ENCODE results near the gene GALNT7. TPM values are rescaled to one million over a fixed set of nuclear protein-coding genes. Genes with fewer than 3 reads are reported as not detected.

The GALNT7 gene
- total RNA-seq, 1 donor from 2014 or later, result 33.1 TPM

GRCh38 chr4:173316060-173316459 is 147.4 kb downstream of the GALNT7 start:
- no peak for DNase-seq (ENCODE audit: low spot score)
- Mint-ChIP-seq H3K4me1 (ENCODE audit: low read depth) (peaks cover 8% of the 10 kb centered on the region), H3K36me3 (ENCODE audit: low read depth) (peaks cover 14% of the 10 kb centered on the region), H3K27ac (no peak overlapping the region), H3K9me3 (no peaks in the 10 kb centered on the region), H3K4me3 (ENCODE audit: low read depth) (no peak overlapping the region), H3K27me3 (ENCODE audit: low read depth) (no peaks in the 10 kb centered on the region)
- intact Hi-C loops (cut with micrococcal nuclease), result no loop called here

- H3K27ac Mint-ChIP-seq, result no peak overlapping the region
- peaks cover 8% of the 10 kb centered on the region for H3K4me1 Mint-ChIP-seq (ENCODE audit: low read depth)
- no peaks in the 10 kb centered on the region for H3K27me3 Mint-ChIP-seq (ENCODE audit: low read depth)
- no peak overlapping the region for H3K4me3 Mint-ChIP-seq (ENCODE audit: low read depth)
- intact Hi-C loops (cut with micrococcal nuclease), result no loop called here
- DNase-seq (ENCODE audit: low spot score), result no peak
- H3K9me3 Mint-ChIP-seq, result no peaks in the 10 kb centered on the region
- peaks cover 12% of the 10 kb centered on the region for H3K36me3 Mint-ChIP-seq (ENCODE audit: low read depth)
These were observed 148.4 kb downstream of the GALNT7 start for GRCh38 chr4:173317004-173317403.

DNA sequence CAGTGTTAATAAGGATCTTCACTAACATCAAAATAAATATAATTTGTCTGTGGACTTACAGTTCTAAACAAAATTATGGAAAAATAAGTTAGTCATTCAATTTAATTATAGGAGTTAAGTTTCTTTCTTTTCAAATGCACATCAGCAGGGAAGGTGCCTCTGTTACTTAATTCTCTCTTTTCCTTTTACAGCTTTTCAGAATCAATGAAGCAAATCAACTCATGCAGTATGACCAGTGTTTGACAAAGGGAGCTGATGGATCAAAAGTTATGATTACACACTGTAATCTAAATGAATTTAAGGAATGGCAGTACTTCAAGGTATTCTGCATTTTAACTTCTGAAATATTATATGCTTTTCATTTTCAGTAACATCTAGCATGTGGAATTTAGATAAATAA is 149.6 kb downstream of the GALNT7 start:
- Mint-ChIP-seq H3K4me3 (ENCODE audit: low read depth) (no peak overlapping the region), H3K9me3 (no peaks in the 10 kb centered on the region), H3K4me1 (ENCODE audit: low read depth) (peaks cover 6% of the 10 kb centered on the region), H3K36me3 (ENCODE audit: low read depth) (peaks cover 9% of the 10 kb centered on the region), H3K27me3 (ENCODE audit: low read depth) (no peaks in the 10 kb centered on the region), H3K27ac (no peak overlapping the region)
- no peak for DNase-seq (ENCODE audit: low spot score)
- intact Hi-C loops (cut with micrococcal nuclease), result loop anchor here (2.0 kb wide), 2 partner anchors 17 to 177 kb away; partner anchors contain the start of gene HMGB2

GRCh38 chr4:173318648-173319211 is 150.1 kb downstream of the GALNT7 start:
- Mint-ChIP-seq H3K4me1 (ENCODE audit: low read depth) (peaks cover 6% of the 10 kb centered on the region), H3K36me3 (ENCODE audit: low read depth) (peaks cover 9% of the 10 kb centered on the region), H3K27me3 (ENCODE audit: low read depth) (no peaks in the 10 kb centered on the region), H3K27ac (no peak overlapping the region), H3K4me3 (ENCODE audit: low read depth) (no peak overlapping the region), H3K9me3 (no peaks in the 10 kb centered on the region)
- no peak for DNase-seq (ENCODE audit: low spot score)
- intact Hi-C loops (cut with micrococcal nuclease), result loop anchor here (1.0 to 2.0 kb wide), 3 partner anchors 16 to 176 kb away; partner anchors contain the start of gene HMGB2

DNA sequence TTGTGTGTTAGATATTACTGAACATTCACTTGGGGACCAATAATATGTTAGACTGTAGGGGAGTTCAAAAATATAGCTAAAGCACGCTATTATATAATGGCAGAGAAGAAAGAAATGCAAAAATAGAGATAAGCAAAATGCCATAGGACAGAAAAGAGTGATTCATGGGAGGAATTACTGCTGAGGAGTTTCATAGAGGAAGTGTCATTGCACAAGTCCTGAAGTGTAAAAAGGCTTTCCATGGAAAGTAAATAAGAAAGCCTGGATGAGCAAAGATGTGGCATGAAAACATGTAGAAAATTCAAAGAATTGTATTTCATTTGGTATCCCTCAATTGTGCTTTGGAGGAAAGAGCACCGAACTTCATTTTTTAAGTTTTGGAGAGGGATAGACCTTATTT is 151.1 kb downstream of the GALNT7 start:
- Mint-ChIP-seq H3K27ac (no peak overlapping the region), H3K9me3 (no peaks in the 10 kb centered on the region), H3K4me3 (ENCODE audit: low read depth) (no peak overlapping the region), H3K27me3 (ENCODE audit: low read depth) (no peaks in the 10 kb centered on the region), H3K36me3 (ENCODE audit: low read depth) (peaks cover 9% of the 10 kb centered on the region), H3K4me1 (ENCODE audit: low read depth) (peaks cover 6% of the 10 kb centered on the region)
- no peak for DNase-seq (ENCODE audit: low spot score)
- intact Hi-C loops (cut with micrococcal nuclease), result loop anchor here (1.0 to 2.0 kb wide), 3 partner anchors 15 to 175 kb away; partner anchors contain the start of gene HMGB2

DNA sequence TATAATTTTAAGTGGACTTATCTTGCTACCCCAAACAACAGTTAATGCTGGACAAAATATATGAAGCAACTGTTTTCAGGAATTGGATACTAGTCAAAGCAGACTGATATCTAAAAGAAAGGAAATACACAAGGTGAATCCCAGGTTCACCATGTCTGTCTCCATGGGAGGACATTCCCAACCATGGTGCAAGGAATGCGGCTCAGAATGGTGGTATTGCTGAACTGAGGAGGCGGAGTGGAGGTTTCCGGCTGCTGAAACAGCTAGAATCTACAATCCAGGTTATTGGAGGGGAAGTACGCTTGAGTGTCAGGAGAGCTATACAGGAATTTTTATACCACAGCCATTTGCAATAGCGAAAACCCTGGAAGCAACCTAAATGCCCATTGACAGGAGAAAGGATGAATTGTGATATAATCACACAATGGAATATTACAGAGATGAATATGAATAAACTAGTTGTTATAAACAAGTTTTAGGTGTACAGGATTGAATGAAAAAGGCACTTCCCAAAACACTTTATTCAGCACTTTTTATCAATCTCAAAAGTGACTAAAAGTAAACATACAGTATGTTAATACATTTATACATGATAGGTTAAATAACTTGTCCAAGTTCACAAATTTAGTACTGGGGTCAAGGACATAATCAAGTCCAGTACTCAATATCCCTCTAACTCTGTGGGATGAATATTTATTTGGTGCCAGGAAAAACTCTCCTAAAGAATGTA is 156.6 kb downstream of the GALNT7 start:
- Mint-ChIP-seq H3K27me3 (ENCODE audit: low read depth) (no peaks in the 10 kb centered on the region), H3K9me3 (no peaks in the 10 kb centered on the region), H3K4me3 (ENCODE audit: low read depth) (no peak overlapping the region), H3K36me3 (ENCODE audit: low read depth) (peaks cover 43% of the 10 kb centered on the region), H3K27ac (peak overlapping the region; percentile 42), H3K4me1 (ENCODE audit: low read depth) (peaks cover 10% of the 10 kb centered on the region)
- intact Hi-C loops (cut with micrococcal nuclease), result no loop called here
- no peak for DNase-seq (ENCODE audit: low spot score)

DNA sequence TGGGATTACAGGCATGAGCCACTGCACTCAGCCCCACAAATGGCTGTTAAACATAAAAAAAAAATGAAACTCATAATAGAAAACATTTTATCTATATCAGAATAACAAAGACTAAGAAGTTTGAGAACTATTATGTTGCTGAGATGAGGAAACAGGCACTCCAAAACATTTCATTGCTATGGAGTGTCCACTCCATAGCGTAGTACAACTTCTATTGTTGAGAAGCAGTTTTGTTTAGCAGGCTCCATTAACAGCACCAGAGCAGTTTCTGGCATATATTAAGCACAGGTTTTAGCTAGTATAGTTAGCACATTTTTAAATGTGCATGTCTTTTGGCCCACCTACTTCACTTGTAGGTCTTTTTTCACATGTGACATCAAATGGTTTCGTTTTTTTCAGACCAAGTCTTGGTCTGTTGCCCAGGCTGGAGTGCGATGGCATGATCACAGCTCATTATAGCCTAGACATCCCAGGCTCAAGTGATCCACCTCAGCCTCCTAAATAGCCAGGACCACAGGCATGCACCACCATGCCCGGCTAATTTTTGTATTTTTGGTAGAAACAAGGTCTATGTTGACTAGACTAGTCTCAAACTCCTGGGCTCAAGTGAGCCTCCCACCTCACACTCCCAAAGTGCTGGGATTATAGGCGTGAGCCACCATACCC is 159.8 kb downstream of the GALNT7 start:
- no peaks in the 10 kb centered on the region for H3K9me3 Mint-ChIP-seq
- peaks cover 66% of the 10 kb centered on the region for H3K36me3 Mint-ChIP-seq (ENCODE audit: low read depth)
- no peak overlapping the region for H3K27ac Mint-ChIP-seq
- no peak overlapping the region for H3K4me3 Mint-ChIP-seq (ENCODE audit: low read depth)
- H3K4me1 Mint-ChIP-seq (ENCODE audit: low read depth), result peaks cover 30% of the 10 kb centered on the region
- no peaks in the 10 kb centered on the region for H3K27me3 Mint-ChIP-seq (ENCODE audit: low read depth)
- intact Hi-C loops (cut with micrococcal nuclease), result no loop called here
- DNase-seq (ENCODE audit: low spot score), result no peak

DNA sequence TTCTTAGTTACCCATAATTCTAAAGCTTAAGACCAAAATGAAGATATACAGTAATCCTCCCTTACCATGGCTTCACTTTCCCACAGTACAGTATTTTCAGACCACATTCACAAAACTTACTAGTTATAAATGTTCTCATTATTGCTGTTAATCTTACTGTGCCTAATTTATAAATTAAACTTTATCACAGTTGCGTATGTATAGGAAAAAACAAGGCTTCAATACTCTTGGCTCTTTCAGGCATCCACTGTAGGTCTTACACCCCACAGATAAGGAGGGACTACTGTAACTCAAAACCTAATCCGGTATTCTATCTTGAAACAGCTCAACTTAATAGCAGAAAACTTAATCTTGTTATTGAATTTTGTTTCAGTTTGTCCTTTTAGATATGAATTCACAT is 162.0 kb downstream of the GALNT7 start:
- Mint-ChIP-seq H3K27me3 (ENCODE audit: low read depth) (no peaks in the 10 kb centered on the region), H3K27ac (peak overlapping the region; percentile 38), H3K4me1 (ENCODE audit: low read depth) (peaks cover 30% of the 10 kb centered on the region), H3K4me3 (ENCODE audit: low read depth) (peak overlapping the region; percentile 21), H3K9me3 (no peaks in the 10 kb centered on the region), H3K36me3 (ENCODE audit: low read depth) (peaks cover 70% of the 10 kb centered on the region)
- intact Hi-C loops (cut with micrococcal nuclease), result loop anchor here (5.0 to 10.0 kb wide), 2 partner anchors 162 to 954 kb away; partner anchors contain the start of genes CEP44 and FBXO8
- no peak for DNase-seq (ENCODE audit: low spot score)

GRCh38 chr4:173332021-173332487 is 163.4 kb downstream of the GALNT7 start:
- Mint-ChIP-seq H3K4me3 (ENCODE audit: low read depth) (peak overlapping the region; percentile 84), H3K36me3 (ENCODE audit: low read depth) (peaks cover 59% of the 10 kb centered on the region), H3K27ac (peak overlapping the region; percentile 94), H3K9me3 (no peaks in the 10 kb centered on the region), H3K4me1 (ENCODE audit: low read depth) (peaks cover 38% of the 10 kb centered on the region), H3K27me3 (ENCODE audit: low read depth) (no peaks in the 10 kb centered on the region)
- intact Hi-C loops (cut with micrococcal nuclease), result loop anchor here (5.0 to 10.0 kb wide), 2 partner anchors 160 to 953 kb away; partner anchors contain the start of genes CEP44 and FBXO8
- DNase-seq (ENCODE audit: low spot score), result no peak

GRCh38 chr4:173332963-173333657 is 164.5 kb downstream of the GALNT7 start:
- Mint-ChIP-seq H3K27me3 (ENCODE audit: low read depth) (no peaks in the 10 kb centered on the region), H3K27ac (peak overlapping the region; percentile 94), H3K36me3 (ENCODE audit: low read depth) (peaks cover 54% of the 10 kb centered on the region), H3K4me3 (ENCODE audit: low read depth) (peak overlapping the region; percentile 84), H3K4me1 (ENCODE audit: low read depth) (peaks cover 46% of the 10 kb centered on the region), H3K9me3 (no peaks in the 10 kb centered on the region)
- intact Hi-C loops (cut with micrococcal nuclease), result loop anchor here (5.0 to 10.0 kb wide), 2 partner anchors 159 to 952 kb away; partner anchors contain the start of genes CEP44 and FBXO8
- DNase-seq (ENCODE audit: low spot score), result no peak

DNA sequence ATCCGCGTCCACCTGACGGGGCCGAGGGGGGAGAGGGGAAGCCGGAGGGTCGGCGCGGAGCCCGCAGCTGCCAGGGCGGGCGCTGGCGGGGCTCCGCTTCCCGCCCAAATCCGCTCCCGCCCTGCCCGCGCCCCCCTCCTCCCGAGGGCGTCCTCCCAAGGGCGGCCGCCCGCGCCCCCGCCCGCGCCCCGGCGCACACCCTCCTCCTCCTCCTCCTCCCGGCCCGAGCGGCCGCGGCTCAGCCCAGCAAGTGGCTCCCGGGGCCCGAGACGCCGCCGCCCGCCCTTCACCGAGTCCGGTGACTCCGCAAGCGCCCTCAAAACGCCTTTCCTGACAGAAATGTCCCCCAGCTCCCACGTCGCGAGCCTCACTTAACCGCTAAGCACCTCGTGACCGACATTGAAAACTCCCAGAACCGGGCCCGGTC is 165.1 kb downstream of the GALNT7 start:
- Mint-ChIP-seq H3K4me1 (ENCODE audit: low read depth) (peaks cover 46% of the 10 kb centered on the region), H3K27me3 (ENCODE audit: low read depth) (no peaks in the 10 kb centered on the region), H3K27ac (peak overlapping the region; percentile 99), H3K4me3 (ENCODE audit: low read depth) (peak overlapping the region; percentile 97), H3K9me3 (no peaks in the 10 kb centered on the region), H3K36me3 (ENCODE audit: low read depth) (peaks cover 49% of the 10 kb centered on the region)
- no peak for DNase-seq (ENCODE audit: low spot score)
- intact Hi-C loops (cut with micrococcal nuclease), result loop anchor here (1.0 to 10.0 kb wide), 6 partner anchors 15 to 951 kb away; partner anchors contain the start of genes CEP44, FBXO8, GALNT7 and SAP30

Data from activated T-helper 2 cell treated with anti-CD3 and anti-CD28 coated beads, Interferon-gamma antibody, Interleukin-2, Interleukin-4, amounts not matched to agents 10 μg/mL and 5 μg/mL and 100 μg/mL, durations not matched to agents 14 hours and 24 hours and 36 hours (primary cell).